Activated gamma-delta T cell treated with anti-CD3 and anti-CD28 coated beads, Interleukin-2, amount 50 U/mL, for 16 hours (primary cell): ENCODE measurements around the gene KRTAP12-1.
"Not testable (repeated sequence)": the region's sequence is repeated elsewhere in the genome, so short reads cannot be mapped to it uniquely, and the experiment has no call there.

Source experiments
- DNase-seq: peaks from one replicate; pipeline ENCODE4 v3.0.0-alpha.2; 2020; ENCODE audit warnings: low read depth

Gene KRTAP12-1

GRCh38 chr21:44644878-44645277, 37.1 kb downstream of the KRTAP12-1 start:
- no peak for DNase-seq

GRCh38 chr21:44643741-44644310, 38.1 kb downstream of the KRTAP12-1 start:
- no peak for DNase-seq

GRCh38 chr21:44640761-44641160, 41.2 kb downstream of the KRTAP12-1 start:
- no peak for DNase-seq

- DNase-seq = no peak
Observed at GRCh38 chr21:44639331-44639655, 42.7 kb downstream of the KRTAP12-1 start.

GRCh38 chr21:44638506-44639330, 43.2 kb downstream of the KRTAP12-1 start:
- not testable (repeated sequence) for DNase-seq

GRCh38 chr21:44637851-44638348, 44.1 kb downstream of the KRTAP12-1 start:
- DNase-seq = not testable (repeated sequence)

- no peak for DNase-seq
Observed at GRCh38 chr21:44637018-44637850, 44.7 kb downstream of the KRTAP12-1 start, which contains the start of gene KRTAP10-10. KRTAP10-10 (plus strand) TSS chr21:44637356; CDS start chr21:44637418, 62 bp downstream.

- no peak for DNase-seq
Observed at GRCh38 chr21:44636209-44637017, 45.5 kb downstream of the KRTAP12-1 start.

GRCh38 chr21:44632067-44632466, 49.9 kb downstream of the KRTAP12-1 start:
- no peak for DNase-seq
